AG20443 (cell line): ENCODE data around the gene SLN.

ENCODE experiments used
- DNase-seq: peaks from one replicate; pipeline ENCODE4 v3.0.0; 2012; ENCODE audit warnings: low spot score, mixed read lengths

SLN gene

GRCh38 chr11:107719557-107720302 is 7.9 kb upstream of the SLN start:
- no peak for DNase-seq

GRCh38 chr11:107719073-107719472 is 7.2 kb upstream of the SLN start:
- no peak for DNase-seq

GRCh38 chr11:107716884-107717532 is 5.2 kb upstream of the SLN start:
- DNase-seq: no peak

GRCh38 chr11:107713009-107713408 is 1.2 kb upstream of the SLN start:
- DNase-seq: no peak

- no peak for DNase-seq
Observed at GRCh38 chr11:107710301-107710700, 1.6 kb downstream of the SLN start.

- DNase-seq: no peak
Observed at GRCh38 chr11:107708792-107709191, 3.1 kb downstream of the SLN start.

- no peak for DNase-seq
Observed at GRCh38 chr11:107707807-107708206, 4.0 kb downstream of the SLN start.

GRCh38 chr11:107707215-107707671 is 4.6 kb downstream of the SLN start:
- DNase-seq: no peak

- DNase-seq: no peak
Observed at GRCh38 chr11:107706531-107706930, 5.3 kb downstream of the SLN start.

GRCh38 chr11:107705027-107705426 is 6.8 kb downstream of the SLN start:
- DNase-seq: peak; percentile 78

GRCh38 chr11:107704451-107704850 is 7.4 kb downstream of the SLN start:
- peak; percentile 15 for DNase-seq

- no peak for DNase-seq
Observed at GRCh38 chr11:107702723-107703122, 9.1 kb downstream of the SLN start.

- no peak for DNase-seq
Observed at GRCh38 chr11:107702109-107702660, 9.7 kb downstream of the SLN start.

- no peak for DNase-seq
Observed at GRCh38 chr11:107699371-107700285, 12.2 kb downstream of the SLN start.

GRCh38 chr11:107697291-107697690 is 14.6 kb downstream of the SLN start:
- DNase-seq: no peak

GRCh38 chr11:107696140-107696539 is 15.7 kb downstream of the SLN start:
- DNase-seq: peak; percentile 71

- DNase-seq: no peak
Observed at GRCh38 chr11:107695446-107695845, 16.4 kb downstream of the SLN start.

- no peak for DNase-seq
Observed at GRCh38 chr11:107691000-107691750, 20.7 kb downstream of the SLN start.

GRCh38 chr11:107689317-107690202 is 22.3 kb downstream of the SLN start:
- peak; percentile 77 for DNase-seq

GRCh38 chr11:107688322-107688918 is 23.4 kb downstream of the SLN start:
- DNase-seq: no peak
